HL-60 (cell line): ENCODE results near the gene SMC3.

Experiments used
- DNase-seq, 2 experiments: peaks; one replicate each; pipeline ENCODE4 v3.0.0-alpha.2; 2010 to 2020; ENCODE audit warnings: low read depth in 1 of 2, low spot score in 1 of 2
- H3K27ac ChIP-seq: fragments of 250-450 bp; sonication (Bioruptor Pico); replicated peaks from 2 replicates; pipeline ENCODE4 v1.5.1; 2020; ENCODE audit warnings: mild to moderate bottlenecking, moderate library complexity
- H3K27me3 ChIP-seq: fragments of 250-450 bp; sonication (Bioruptor Pico); 2 replicates; pipeline ENCODE4 v1.5.1; 2021; ENCODE audit warnings: mild to moderate bottlenecking, moderate library complexity; ENCODE audit not compliant: insufficient read depth, poor library complexity, severe bottlenecking
- H3K4me3 ChIP-seq: replicated peaks from 2 replicates; pipeline ENCODE4 v1.5.1; 2011; ENCODE audit warnings: mild to moderate bottlenecking, control low read depth, low read length; ENCODE audit not compliant: insufficient read depth
- GABPA ChIP-seq: IDR thresholded peaks from 2 replicates; pipeline ENCODE4 v1.6.1; 2012; ENCODE audit warnings: low read depth
- POLR2AphosphoS5 ChIP-seq: IDR thresholded peaks from 2 replicates; pipeline ENCODE4 v1.6.1; 2012; ENCODE audit warnings: low read depth
- REST ChIP-seq: IDR thresholded peaks from 2 replicates; pipeline ENCODE4 v1.6.1; 2012; ENCODE audit warnings: low read depth; ENCODE audit not compliant: insufficient replicate concordance
- SPI1 ChIP-seq: IDR thresholded peaks from 2 replicates; pipeline ENCODE4 v1.6.1; 2012; ENCODE audit warnings: low read depth, mild to moderate bottlenecking, borderline replicate concordance
- TF ChIP-seq, protein P1 (sequence below): IDR thresholded peaks from one replicate; pipeline ENCODE4 v1.5.1; 2011; ENCODE audit warnings: low read length, control low read depth, inconsistent platforms; ENCODE audit not compliant: insufficient read depth

Gene SMC3

DNA sequence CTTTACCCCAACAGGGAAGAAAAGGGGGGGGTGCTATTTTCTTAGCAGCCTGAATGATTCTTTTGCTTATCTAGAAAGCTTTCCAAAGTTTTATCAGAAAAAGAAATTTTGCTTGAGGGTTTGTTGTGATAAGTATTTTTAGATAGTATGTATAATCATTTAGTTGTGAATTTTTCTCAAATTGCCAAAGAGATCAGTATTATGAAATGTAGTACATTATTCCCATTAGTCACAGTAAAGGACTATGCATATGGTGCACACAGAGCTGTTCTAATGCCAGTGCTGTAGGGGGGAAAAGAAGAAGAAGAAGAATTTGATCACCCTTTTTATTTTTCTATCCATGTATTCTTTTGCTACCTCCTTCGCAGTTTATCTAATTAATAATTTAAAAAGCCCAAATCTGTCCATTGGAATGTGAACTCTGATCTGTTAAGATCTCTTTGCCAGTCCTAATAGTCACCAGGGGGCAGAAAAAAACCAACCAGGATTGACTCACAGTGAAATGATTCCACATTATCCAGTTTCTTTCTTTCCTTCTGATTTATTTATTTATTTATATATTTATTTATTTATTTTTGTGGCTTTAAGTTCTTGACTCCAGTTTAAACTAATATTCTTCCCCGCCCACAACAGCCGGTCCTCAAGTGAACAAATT, 81.3 kb downstream of the SMC3 start:
- Histone ChIP-seq H3K27me3 (peaks cover 34% of the 10 kb centered on the region), H3K4me3 (no peak overlapping the region), H3K27ac (no peak overlapping the region)
- DNase-seq: no peak
- no peak for TF ChIP-seq POLR2AphosphoS5
- TF ChIP-seq GABPA: no peak
- no peak for TF ChIP-seq REST
- TF ChIP-seq, protein P1, sequence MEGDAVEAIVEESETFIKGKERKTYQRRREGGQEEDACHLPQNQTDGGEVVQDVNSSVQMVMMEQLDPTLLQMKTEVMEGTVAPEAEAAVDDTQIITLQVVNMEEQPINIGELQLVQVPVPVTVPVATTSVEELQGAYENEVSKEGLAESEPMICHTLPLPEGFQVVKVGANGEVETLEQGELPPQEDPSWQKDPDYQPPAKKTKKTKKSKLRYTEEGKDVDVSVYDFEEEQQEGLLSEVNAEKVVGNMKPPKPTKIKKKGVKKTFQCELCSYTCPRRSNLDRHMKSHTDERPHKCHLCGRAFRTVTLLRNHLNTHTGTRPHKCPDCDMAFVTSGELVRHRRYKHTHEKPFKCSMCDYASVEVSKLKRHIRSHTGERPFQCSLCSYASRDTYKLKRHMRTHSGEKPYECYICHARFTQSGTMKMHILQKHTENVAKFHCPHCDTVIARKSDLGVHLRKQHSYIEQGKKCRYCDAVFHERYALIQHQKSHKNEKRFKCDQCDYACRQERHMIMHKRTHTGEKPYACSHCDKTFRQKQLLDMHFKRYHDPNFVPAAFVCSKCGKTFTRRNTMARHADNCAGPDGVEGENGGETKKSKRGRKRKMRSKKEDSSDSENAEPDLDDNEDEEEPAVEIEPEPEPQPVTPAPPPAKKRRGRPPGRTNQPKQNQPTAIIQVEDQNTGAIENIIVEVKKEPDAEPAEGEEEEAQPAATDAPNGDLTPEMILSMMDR: no peak
- TF ChIP-seq SPI1: no peak

GRCh38 chr10:110649347-110650264, 82.1 kb downstream of the SMC3 start:
- DNase-seq: no peak
- no peak overlapping the region for H3K4me3 ChIP-seq
- H3K27me3 ChIP-seq: peaks cover 32% of the 10 kb centered on the region
- TF ChIP-seq, protein P1: no peak
- TF ChIP-seq GABPA (no peak), REST (no peak), SPI1 (no peak), POLR2AphosphoS5 (no peak)
- H3K27ac ChIP-seq: no peak overlapping the region

- TF ChIP-seq REST (no peak), SPI1 (no peak), GABPA (no peak), POLR2AphosphoS5 (no peak)
- TF ChIP-seq, protein P1: no peak
- no peak overlapping the region for H3K27ac ChIP-seq
- no peak for DNase-seq
- peaks cover 25% of the 10 kb centered on the region for H3K27me3 ChIP-seq
- no peak overlapping the region for H3K4me3 ChIP-seq
These were observed 82.8 kb downstream of the SMC3 start for GRCh38 chr10:110650265-110650668.
